ENCODE results near the gene NUP62. TPM values are rescaled to one million over a fixed set of nuclear protein-coding genes. Genes with fewer than 3 reads are reported as not detected.

NUP62 gene
- total RNA-seq, 1 experiment from 2014 or later, result 54.6 TPM

DNA sequence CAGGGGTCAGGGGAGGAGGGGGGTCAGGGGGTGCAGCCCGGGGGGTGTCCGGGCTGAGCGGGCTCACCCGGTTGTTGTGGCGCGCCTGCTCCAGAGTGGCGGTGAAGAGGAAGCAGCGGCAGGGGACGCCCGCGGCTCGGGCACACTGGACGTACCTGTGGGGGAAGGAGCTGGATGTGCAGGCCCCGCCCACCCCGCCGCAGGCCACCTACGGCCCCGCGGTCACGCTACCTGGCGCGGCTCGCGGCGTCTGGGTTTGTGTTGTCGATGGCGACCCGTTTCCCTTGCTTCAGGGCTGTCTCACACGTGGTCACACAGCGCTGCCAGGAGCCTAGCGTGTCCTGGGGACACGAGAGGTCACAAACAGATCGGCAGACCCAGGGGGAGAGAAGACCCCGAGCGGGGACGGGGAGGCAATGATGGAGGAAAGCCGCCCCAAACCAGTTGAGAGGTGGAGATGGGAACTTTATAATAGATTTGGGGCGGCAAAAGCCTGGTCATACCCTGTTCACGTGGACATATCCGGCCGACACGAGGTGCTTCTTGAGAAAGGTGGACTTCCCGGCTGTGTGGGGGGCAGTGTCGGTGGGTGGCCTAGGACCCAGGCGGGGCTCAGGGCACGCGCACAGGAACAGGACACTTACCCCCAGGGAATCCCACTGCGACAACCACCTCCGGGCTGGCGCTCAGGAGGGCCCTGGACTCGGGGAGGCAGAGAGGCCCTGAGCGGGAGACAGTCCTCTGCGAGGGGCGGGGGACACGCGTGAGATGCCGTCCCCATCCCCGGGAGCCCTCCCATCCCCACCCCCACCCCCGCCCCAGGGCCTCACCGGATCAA lies 67.5 kb downstream of the NUP62 start:
- Histone ChIP-seq H3K27ac (ENCODE audit: low read length) (peak overlapping the region; percentile 71; the same call in 1 of the 2 replicates), H3K4me1 (ENCODE audit: control insufficient read depth, insufficient read depth, low read length) (peaks cover 41% of the 10 kb centered on the region), H3K36me3 (ENCODE audit: control insufficient read depth, insufficient read depth, low read length) (no peaks in the 10 kb centered on the region), H3K9me3 (ENCODE audit: control insufficient read depth, insufficient read depth, low read depth, low read length) (no peaks in the 10 kb centered on the region), H3K27me3 (ENCODE audit: control insufficient read depth, insufficient read depth, low read length) (no peaks in the 10 kb centered on the region), H3K4me3 (ENCODE audit: low read depth in 2 of 2, low read length in 2 of 2) (no peak overlapping the region)
- ATAC-seq (peak; percentile 9; the same call in 1 of the 2 replicates), DNase-seq (ENCODE audit: low read depth, low spot score) (no peak)
- in situ Hi-C loops (cut with HindIII; ENCODE audit: low pct_unique_long_range_greater_than_20kb, low sequenced_read_pairs), result no loop called here
- ChIA-PET POLR2A (no interaction called here), CTCF (no interaction called here)
- BruUV-seq (replicated peaks), result no TSS peak
- intact Hi-C loops (cut with micrococcal nuclease; ENCODE audit: unreplicated experiment), result no loop called here
- no peak for TF ChIP-seq SIN3A (IDR thresholded peaks at IDR 0.05; ENCODE audit: borderline replicate concordance, insufficient read depth, low read depth, low read length)
- TF ChIP-seq, protein P1, sequence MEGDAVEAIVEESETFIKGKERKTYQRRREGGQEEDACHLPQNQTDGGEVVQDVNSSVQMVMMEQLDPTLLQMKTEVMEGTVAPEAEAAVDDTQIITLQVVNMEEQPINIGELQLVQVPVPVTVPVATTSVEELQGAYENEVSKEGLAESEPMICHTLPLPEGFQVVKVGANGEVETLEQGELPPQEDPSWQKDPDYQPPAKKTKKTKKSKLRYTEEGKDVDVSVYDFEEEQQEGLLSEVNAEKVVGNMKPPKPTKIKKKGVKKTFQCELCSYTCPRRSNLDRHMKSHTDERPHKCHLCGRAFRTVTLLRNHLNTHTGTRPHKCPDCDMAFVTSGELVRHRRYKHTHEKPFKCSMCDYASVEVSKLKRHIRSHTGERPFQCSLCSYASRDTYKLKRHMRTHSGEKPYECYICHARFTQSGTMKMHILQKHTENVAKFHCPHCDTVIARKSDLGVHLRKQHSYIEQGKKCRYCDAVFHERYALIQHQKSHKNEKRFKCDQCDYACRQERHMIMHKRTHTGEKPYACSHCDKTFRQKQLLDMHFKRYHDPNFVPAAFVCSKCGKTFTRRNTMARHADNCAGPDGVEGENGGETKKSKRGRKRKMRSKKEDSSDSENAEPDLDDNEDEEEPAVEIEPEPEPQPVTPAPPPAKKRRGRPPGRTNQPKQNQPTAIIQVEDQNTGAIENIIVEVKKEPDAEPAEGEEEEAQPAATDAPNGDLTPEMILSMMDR (IDR thresholded peaks at IDR 0.05), result peak; percentile 10; the same call in 1 of the 2 replicates
- no peak for TF ChIP-seq TCF7L2 (IDR thresholded peaks at IDR 0.05; ENCODE audit: low read depth, low read length)
- TF ChIP-seq POLR2AphosphoS5 (IDR thresholded peaks at IDR 0.05; ENCODE audit: low read depth, low read length), result 0 out of 2 replicates have a peak, but pooled peaks have one; percentile 9

DNA sequence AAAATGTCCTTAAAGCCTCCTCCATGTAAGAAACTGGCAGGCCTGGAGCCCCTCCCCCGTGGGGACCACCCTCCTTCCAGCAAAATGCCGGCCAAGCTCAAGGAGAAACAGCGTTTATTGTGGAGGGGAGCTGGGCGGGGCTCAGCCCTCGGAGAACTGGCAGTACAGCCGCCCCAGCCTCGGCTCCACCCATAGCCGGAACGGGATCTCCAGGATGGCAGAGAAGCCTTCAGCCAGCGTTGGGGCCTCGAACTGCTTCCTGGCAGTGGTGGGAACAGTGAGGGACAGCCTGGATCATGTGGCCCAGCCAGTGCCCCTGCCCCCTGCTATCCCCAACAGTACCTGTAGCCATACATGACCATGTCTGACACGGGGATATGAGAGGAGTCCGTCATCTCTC lies 68.2 kb downstream of the NUP62 start:
- Histone ChIP-seq H3K27ac (ENCODE audit: low read length) (peak overlapping the region; percentile 84), H3K4me1 (ENCODE audit: control insufficient read depth, insufficient read depth, low read length) (peaks cover 41% of the 10 kb centered on the region), H3K27me3 (ENCODE audit: control insufficient read depth, insufficient read depth, low read length) (no peaks in the 10 kb centered on the region), H3K36me3 (ENCODE audit: control insufficient read depth, insufficient read depth, low read length) (no peaks in the 10 kb centered on the region), H3K4me3 (ENCODE audit: low read depth in 2 of 2, low read length in 2 of 2) (no peak overlapping the region), H3K9me3 (ENCODE audit: control insufficient read depth, insufficient read depth, low read depth, low read length) (no peaks in the 10 kb centered on the region)
- in situ Hi-C loops (cut with HindIII; ENCODE audit: low pct_unique_long_range_greater_than_20kb, low sequenced_read_pairs), result no loop called here
- POLR2A ChIA-PET, result no interaction called here
- CTCF ChIA-PET, result no interaction called here
- DNase-seq (ENCODE audit: low read depth, low spot score) (no peak), ATAC-seq (peak; percentile 27)
- TF ChIP-seq TCF7L2 (IDR thresholded peaks at IDR 0.05; ENCODE audit: low read depth, low read length) (no peak), SIN3A (IDR thresholded peaks at IDR 0.05; ENCODE audit: borderline replicate concordance, insufficient read depth, low read depth, low read length) (no peak), POLR2AphosphoS5 (IDR thresholded peaks at IDR 0.05; ENCODE audit: low read depth, low read length) (no peak)
- TF ChIP-seq, protein P1 (IDR thresholded peaks at IDR 0.05), result no peak
- TF ChIP-seq, protein P2, sequence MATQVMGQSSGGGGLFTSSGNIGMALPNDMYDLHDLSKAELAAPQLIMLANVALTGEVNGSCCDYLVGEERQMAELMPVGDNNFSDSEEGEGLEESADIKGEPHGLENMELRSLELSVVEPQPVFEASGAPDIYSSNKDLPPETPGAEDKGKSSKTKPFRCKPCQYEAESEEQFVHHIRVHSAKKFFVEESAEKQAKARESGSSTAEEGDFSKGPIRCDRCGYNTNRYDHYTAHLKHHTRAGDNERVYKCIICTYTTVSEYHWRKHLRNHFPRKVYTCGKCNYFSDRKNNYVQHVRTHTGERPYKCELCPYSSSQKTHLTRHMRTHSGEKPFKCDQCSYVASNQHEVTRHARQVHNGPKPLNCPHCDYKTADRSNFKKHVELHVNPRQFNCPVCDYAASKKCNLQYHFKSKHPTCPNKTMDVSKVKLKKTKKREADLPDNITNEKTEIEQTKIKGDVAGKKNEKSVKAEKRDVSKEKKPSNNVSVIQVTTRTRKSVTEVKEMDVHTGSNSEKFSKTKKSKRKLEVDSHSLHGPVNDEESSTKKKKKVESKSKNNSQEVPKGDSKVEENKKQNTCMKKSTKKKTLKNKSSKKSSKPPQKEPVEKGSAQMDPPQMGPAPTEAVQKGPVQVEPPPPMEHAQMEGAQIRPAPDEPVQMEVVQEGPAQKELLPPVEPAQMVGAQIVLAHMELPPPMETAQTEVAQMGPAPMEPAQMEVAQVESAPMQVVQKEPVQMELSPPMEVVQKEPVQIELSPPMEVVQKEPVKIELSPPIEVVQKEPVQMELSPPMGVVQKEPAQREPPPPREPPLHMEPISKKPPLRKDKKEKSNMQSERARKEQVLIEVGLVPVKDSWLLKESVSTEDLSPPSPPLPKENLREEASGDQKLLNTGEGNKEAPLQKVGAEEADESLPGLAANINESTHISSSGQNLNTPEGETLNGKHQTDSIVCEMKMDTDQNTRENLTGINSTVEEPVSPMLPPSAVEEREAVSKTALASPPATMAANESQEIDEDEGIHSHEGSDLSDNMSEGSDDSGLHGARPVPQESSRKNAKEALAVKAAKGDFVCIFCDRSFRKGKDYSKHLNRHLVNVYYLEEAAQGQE (IDR thresholded peaks at IDR 0.05; ENCODE audit: insufficient read depth in 1 of 2, low read depth in 2 of 2, low read length in 1 of 2), result no peak
- BruUV-seq (replicated peaks), result no TSS peak
- intact Hi-C loops (cut with micrococcal nuclease; ENCODE audit: unreplicated experiment), result no loop called here

Data from Panc1 (cell line).